CD4-positive, alpha-beta memory T cell (primary cell): ENCODE measurements around the gene TSC22D3. TPM values are rescaled to one million over a fixed set of nuclear protein-coding genes. Genes with fewer than 3 reads are reported as not detected.
"Not testable (repeated sequence)": the region's sequence is repeated elsewhere in the genome, so short reads cannot be mapped to it uniquely, and the experiment has no call there.

Source experiments
- CTCF ChIA-PET: fragments of 350-600 bp; sonication (Branson Sonifier 250); formaldehyde crosslinking; loops from one replicate; lab custom pipeline; 2021; ENCODE audit warnings: inconsistent platforms; ENCODE audit not compliant: partially characterized antibody; lab: Charles Lee
- POLR2A ChIA-PET: fragments of 350-600 bp; sonication (Branson Sonifier 250); formaldehyde crosslinking; loops from one replicate; lab custom pipeline; 2021; ENCODE audit not compliant: partially characterized antibody; lab: Charles Lee
- DNase-seq, 5 donors: peaks; one replicate each; pipeline versions ENCODE4 v3.0.0 to v3.0.0-alpha.2; 2020 to 2022; ENCODE audit warnings: mixed read lengths in 1 of 5
- H3K27ac ChIP-seq: one replicate; pipeline ENCODE4 v1.7.0; 2013; ENCODE audit warnings: low read depth, low read length
- H3K27me3 ChIP-seq: 2 replicates; pipeline ENCODE4 v1.7.0; 2013; ENCODE audit warnings: mild to moderate bottlenecking, low read length, moderate library complexity; ENCODE audit not compliant: insufficient read depth
- H3K36me3 ChIP-seq: 2 replicates; pipeline ENCODE4 v1.7.0; 2013; ENCODE audit warnings: mild to moderate bottlenecking, low read length, moderate library complexity; ENCODE audit not compliant: insufficient read depth
- H3K4me1 ChIP-seq: 2 replicates; pipeline ENCODE4 v1.7.0; 2013; ENCODE audit warnings: mild to moderate bottlenecking, low read length, moderate library complexity; ENCODE audit not compliant: insufficient read depth
- H3K4me3 ChIP-seq, 2 donors: one replicate each; pipeline ENCODE4 v1.7.0; 2013; ENCODE audit warnings: low read length in 2 of 2, mild to moderate bottlenecking in 1 of 2
- H3K9me3 ChIP-seq, 2 donors: one replicate each; pipeline ENCODE4 v1.7.0; 2013; ENCODE audit warnings: low read length in 2 of 2, control low read depth in 1 of 2; ENCODE audit not compliant: control insufficient read depth in 1 of 2
- H3K27ac Mint-ChIP-seq, 7 donors: one replicate each; pipeline ENCODE4 v1.8.0; 2020 to 2021; ENCODE audit warnings: mixed read lengths in 7 of 7, mild to moderate bottlenecking in 6 of 7, inconsistent platforms in 3 of 7, moderate library complexity in 3 of 7
- H3K27me3 Mint-ChIP-seq, 2 donors: one replicate each; pipeline ENCODE4 v1.8.0; 2020 to 2021; ENCODE audit warnings: mixed read lengths in 2 of 2
- H3K36me3 Mint-ChIP-seq, 2 donors: one replicate each; pipeline ENCODE4 v1.8.0; 2020 to 2021; ENCODE audit warnings: mixed read lengths in 2 of 2, inconsistent platforms in 1 of 2, mild to moderate bottlenecking in 1 of 2
- H3K4me1 Mint-ChIP-seq, 4 donors: one replicate each; pipeline ENCODE4 v1.8.0; 2020 to 2021; ENCODE audit warnings: mixed read lengths in 4 of 4, mild to moderate bottlenecking in 1 of 4
- H3K4me3 Mint-ChIP-seq, 8 donors: one replicate each; pipeline ENCODE4 v1.8.0; 2020 to 2021; ENCODE audit warnings: mixed read lengths in 8 of 8, mild to moderate bottlenecking in 7 of 8, moderate library complexity in 6 of 8, inconsistent platforms in 3 of 8
- H3K9me3 Mint-ChIP-seq, 8 donors: one replicate each; pipeline ENCODE4 v1.8.0; 2020 to 2021; ENCODE audit warnings: mixed read lengths in 8 of 8, mild to moderate bottlenecking in 5 of 8, inconsistent platforms in 3 of 8, moderate library complexity in 1 of 8
- intact Hi-C: fragments of 100-400 bp; cut with micrococcal nuclease; formaldehyde crosslinking; loops from one replicate; pipeline ENCODE4 v1.15.1; 2023
- polyA plus RNA-seq, 2 donors: library from polyadenylated mRNA; unstranded; fragments of 300-500 nt; fragmentation: Illumina TruSeq; gene quantifications; one replicate each; pipeline ENCODE4 v1.2.3, GENCODE V29; 2021
- total RNA-seq, 2 experiments: library from RNA; stranded (reverse); gene quantifications; one replicate each; pipeline ENCODE4 v1.2.3, GENCODE V29; 2021

TSC22D3 gene
- total and polyA plus RNA-seq, 4 experiments from 2014 or later, result 195 to 1,424 (median 481) TPM

DNA sequence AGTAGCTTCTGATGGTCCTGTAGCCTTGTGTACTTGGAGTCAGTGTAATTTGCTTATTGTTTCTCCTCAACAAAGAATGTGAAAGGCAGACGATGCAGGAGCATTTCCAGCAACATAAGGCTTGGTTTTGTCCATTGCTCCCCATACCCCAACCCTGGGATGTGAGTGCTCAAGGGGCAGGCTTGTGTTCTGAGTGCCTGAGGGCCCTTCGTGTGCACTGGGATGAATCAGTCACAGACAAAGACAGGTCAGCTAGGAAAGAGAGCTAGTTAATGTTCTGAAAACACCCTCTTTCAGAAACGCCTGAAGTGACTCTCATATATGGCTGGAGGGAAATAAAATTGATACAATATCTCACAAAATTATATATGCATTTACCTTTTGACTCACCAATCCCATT is 88.1 kb downstream of the TSC22D3 start:
- no peaks in the 10 kb centered on the region for H3K9me3 Mint-ChIP-seq
- Histone ChIP-seq H3K27ac (no peak overlapping the region), H3K4me3 (no peak overlapping the region), H3K27me3 (no peaks in the 10 kb centered on the region), H3K4me1 (peaks cover 39% of the 10 kb centered on the region), H3K36me3 (no peaks in the 10 kb centered on the region), H3K9me3 (no peaks in the 10 kb centered on the region)
- H3K4me1 Mint-ChIP-seq, result peaks cover 19 to 52% (median 36%) of the 10 kb centered on the region in 4 donors
- no peaks in the 10 kb centered on the region for H3K27me3 Mint-ChIP-seq
- intact Hi-C loops, result no loop called here
- H3K4me3 Mint-ChIP-seq, result no peak overlapping the region
- CTCF ChIA-PET, result interaction anchor here (1.1 to 2.1 kb wide), 2 partner anchors 15 to 24 kb away, joined by 3 to 6 read pairs; no protein-coding TSS in a partner anchor
- no peaks in the 10 kb centered on the region for H3K36me3 Mint-ChIP-seq
- no peak for DNase-seq
- peak overlapping the region in 1 of 7 donors; percentile 5 for H3K27ac Mint-ChIP-seq
- POLR2A ChIA-PET, result interaction anchor here (1.4 to 20.8 kb wide), 4 partner anchors 10 to 26 kb away, joined by 3 to 1740 read pairs (median 8); no protein-coding TSS in a partner anchor

DNA sequence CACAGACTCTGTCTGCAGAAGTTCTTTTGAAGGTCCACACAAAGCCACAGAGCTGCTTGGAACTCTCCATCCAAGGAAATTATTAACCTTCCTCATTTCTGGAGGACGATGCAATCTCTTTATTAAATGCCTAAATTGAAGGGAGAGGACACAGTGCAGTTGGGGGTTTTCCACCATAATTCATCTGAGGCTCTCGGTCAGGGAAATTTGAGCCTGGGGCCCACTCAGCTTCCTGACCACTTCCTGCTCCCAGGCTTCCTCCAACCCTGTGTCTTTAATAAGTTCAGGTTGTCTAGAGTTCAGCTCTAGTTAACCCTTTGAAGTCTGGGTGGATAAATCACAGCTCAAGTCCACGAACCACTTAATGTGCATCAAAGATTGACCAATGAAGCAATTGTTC is 88.8 kb downstream of the TSC22D3 start:
- peak overlapping the region in 2 of 7 donors; percentile 30 to 44 for H3K27ac Mint-ChIP-seq
- no peak for DNase-seq
- peaks cover 39% of the 10 kb centered on the region for H3K4me1 ChIP-seq
- no peaks in the 10 kb centered on the region for H3K27me3 Mint-ChIP-seq
- H3K9me3 ChIP-seq, result no peaks in the 10 kb centered on the region
- no peak overlapping the region for H3K4me3 Mint-ChIP-seq
- peaks cover 19 to 52% (median 36%) of the 10 kb centered on the region in 4 donors for H3K4me1 Mint-ChIP-seq
- ChIA-PET CTCF (interaction anchor here (1.0 to 2.1 kb wide), 4 partner anchors 14 to 28 kb away, joined by 3 to 6 read pairs (median 4); no protein-coding TSS in a partner anchor), POLR2A (interaction anchor here (1.2 to 20.8 kb wide), 4 partner anchors 10 to 61 kb away, joined by 3 to 1740 read pairs (median 8); no protein-coding TSS in a partner anchor)
- no peaks in the 10 kb centered on the region for H3K36me3 ChIP-seq
- H3K36me3 Mint-ChIP-seq, result no peaks in the 10 kb centered on the region
- H3K4me3 ChIP-seq, result no peak overlapping the region
- intact Hi-C loops, result no loop called here
- no peaks in the 10 kb centered on the region for H3K9me3 Mint-ChIP-seq
- H3K27me3 ChIP-seq, result no peaks in the 10 kb centered on the region
- H3K27ac ChIP-seq, result no peak overlapping the region

DNA sequence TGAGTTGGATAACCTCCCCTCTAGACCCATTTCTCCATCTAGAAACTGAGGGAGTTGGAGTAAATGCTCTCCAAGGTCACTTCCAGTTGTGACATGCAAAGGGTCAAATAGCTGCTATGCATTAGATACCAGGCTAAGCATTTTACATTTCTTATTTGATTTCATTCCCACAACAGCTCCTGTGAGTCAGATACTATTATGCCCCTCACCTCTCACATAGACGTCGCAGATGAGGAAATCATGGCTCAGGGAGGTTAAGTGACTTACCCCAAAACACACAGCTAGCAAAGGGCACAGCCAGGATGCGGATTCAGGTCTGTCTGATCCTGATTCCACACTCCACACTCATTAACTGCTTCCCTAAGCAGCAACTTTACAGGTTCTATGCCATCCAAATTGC is 89.6 kb downstream of the TSC22D3 start:
- no peaks in the 10 kb centered on the region for H3K27me3 Mint-ChIP-seq
- intact Hi-C loops, result no loop called here
- CTCF ChIA-PET, result interaction anchor here (1.0 to 2.1 kb wide), 3 partner anchors 13 to 29 kb away, joined by 3 to 6 read pairs (median 4); no protein-coding TSS in a partner anchor

DNA sequence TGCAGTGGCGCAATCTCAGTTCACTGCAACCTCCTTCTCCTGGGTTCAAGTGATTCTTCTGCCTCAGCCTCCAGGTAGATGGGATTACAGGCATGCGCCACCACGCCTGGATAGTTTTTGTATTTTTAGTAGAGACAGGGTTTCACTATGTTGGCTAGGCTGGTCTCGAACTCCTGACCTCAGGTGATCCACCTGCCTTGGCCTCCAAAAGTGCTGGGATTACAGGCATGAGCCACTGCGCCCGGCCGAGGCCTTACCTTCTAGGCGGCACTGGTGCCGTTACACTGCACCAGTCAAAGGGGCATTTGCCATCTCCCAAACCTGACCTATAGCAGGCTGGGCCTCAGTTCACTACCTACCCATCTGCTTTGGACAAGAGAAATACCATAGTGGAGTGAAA is 90.0 kb downstream of the TSC22D3 start:
- H3K27me3 ChIP-seq, intact Hi-C loops, H3K27me3 Mint-ChIP-seq, H3K36me3 Mint-ChIP-seq, DNase-seq, H3K9me3 Mint-ChIP-seq, H3K4me3 ChIP-seq, H3K9me3 ChIP-seq, H3K4me3 Mint-ChIP-seq, H3K36me3 ChIP-seq, H3K27ac ChIP-seq: not testable (repeated sequence)
- CTCF ChIA-PET, result interaction anchor here (1.0 to 2.1 kb wide), 4 partner anchors 10 to 29 kb away, joined by 3 to 6 read pairs (median 4); no protein-coding TSS in a partner anchor
- POLR2A ChIA-PET, result interaction anchor here (1.2 to 20.8 kb wide), 4 partner anchors 8 to 57 kb away, joined by 7 to 1740 read pairs (median 22); no protein-coding TSS in a partner anchor
- Mint-ChIP-seq H3K4me1 (peaks cover 24 to 58% (median 40%) of the 10 kb centered on the region in 4 donors), H3K27ac (peak overlapping the region in 4 of 7 donors; percentile 21 to 83 (median 37))
- peaks cover 39% of the 10 kb centered on the region for H3K4me1 ChIP-seq

More for the DNA sequence above, 89.6 kb downstream of the TSC22D3 start:
- POLR2A ChIA-PET, result interaction anchor here (1.2 to 20.8 kb wide), 4 partner anchors 9 to 62 kb away, joined by 3 to 1740 read pairs (median 8); no protein-coding TSS in a partner anchor
- no peaks in the 10 kb centered on the region for H3K9me3 ChIP-seq
- H3K4me3 ChIP-seq, result no peak overlapping the region
- Mint-ChIP-seq H3K36me3 (no peaks in the 10 kb centered on the region), H3K4me1 (peaks cover 20 to 53% (median 36%) of the 10 kb centered on the region in 4 donors), H3K27ac (peak overlapping the region in 5 of 7 donors; percentile 21 to 70 (median 44)), H3K9me3 (no peaks in the 10 kb centered on the region), H3K4me3 (no peak overlapping the region)
- peaks cover 39% of the 10 kb centered on the region for H3K4me1 ChIP-seq
- H3K36me3 ChIP-seq, result no peaks in the 10 kb centered on the region
- no peak overlapping the region for H3K27ac ChIP-seq
- no peaks in the 10 kb centered on the region for H3K27me3 ChIP-seq
- no peak for DNase-seq

DNA sequence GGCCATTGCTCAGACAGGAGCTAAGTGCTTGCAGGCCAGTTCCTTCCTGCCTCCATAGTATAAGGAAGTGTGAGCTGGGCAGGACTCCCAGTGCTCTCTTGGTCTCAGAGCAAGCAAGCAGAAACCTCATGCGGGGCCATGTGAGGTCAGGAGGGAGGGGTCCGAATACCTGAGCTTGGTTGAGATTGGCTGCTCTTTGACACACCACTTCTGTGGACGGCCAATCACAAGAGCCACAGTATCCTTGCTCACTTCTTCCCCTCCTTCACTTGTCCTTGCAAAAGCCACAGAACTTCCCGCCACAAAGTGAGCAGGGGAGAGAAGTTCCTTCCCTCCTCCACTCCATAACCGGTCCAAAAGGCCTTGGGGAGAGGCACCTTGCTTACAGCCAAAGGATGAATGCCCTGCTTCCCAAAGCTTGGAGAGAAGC is 90.6 kb downstream of the TSC22D3 start:
- Histone ChIP-seq H3K9me3 (no peaks in the 10 kb centered on the region), H3K36me3 (no peaks in the 10 kb centered on the region), H3K4me3 (no peak overlapping the region), H3K27me3 (no peaks in the 10 kb centered on the region), H3K4me1 (peaks cover 39% of the 10 kb centered on the region), H3K27ac (no peak overlapping the region)
- Mint-ChIP-seq H3K27me3 (no peaks in the 10 kb centered on the region), H3K4me1 (peaks cover 29 to 64% (median 45%) of the 10 kb centered on the region in 4 donors), H3K9me3 (no peaks in the 10 kb centered on the region), H3K4me3 (peak overlapping the region in 2 of 8 donors; percentile 6 to 31), H3K36me3 (no peaks in the 10 kb centered on the region), H3K27ac (peak overlapping the region in 5 of 7 donors; percentile 35 to 82 (median 63))
- intact Hi-C loops, result no loop called here
- DNase-seq, result no peak
- ChIA-PET POLR2A (interaction anchor here (1.2 to 20.8 kb wide), 5 partner anchors 8 to 360 kb away, joined by 3 to 1740 read pairs (median 8); partner anchors contain the start of gene VSIG1), CTCF (interaction anchor here (1.1 to 1.5 kb wide), 3 partner anchors 10 to 92 kb away, joined by 3 to 7 read pairs (median 3); partner anchors contain the start of gene NCBP2L)

DNA sequence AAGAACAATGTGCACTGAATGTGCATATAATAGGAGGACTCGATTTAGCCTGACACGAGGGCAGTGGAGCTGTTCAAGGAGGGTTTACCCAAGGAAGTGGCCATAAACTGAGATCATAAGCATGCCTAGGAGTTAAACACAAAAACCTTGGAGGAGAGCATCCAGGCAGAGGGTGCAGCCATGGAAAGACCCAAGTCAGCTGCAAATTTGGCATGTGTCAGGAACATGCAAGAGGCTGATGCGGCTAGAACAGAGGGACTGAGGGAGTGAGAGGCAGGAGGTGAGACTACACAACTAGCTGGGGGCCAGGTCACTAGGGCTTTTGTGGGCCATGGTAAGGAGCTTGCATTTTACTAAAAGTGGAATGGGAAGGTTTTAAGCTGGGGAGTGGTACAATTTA is 91.7 kb downstream of the TSC22D3 start:
- H3K4me3 Mint-ChIP-seq, result peak overlapping the region in 3 of 8 donors; percentile 11 to 41 (median 39)
- CTCF ChIA-PET, result interaction anchor here (1.3 to 1.5 kb wide), 2 partner anchors 11 to 93 kb away, joined by 3 to 7 read pairs; partner anchors contain the start of gene NCBP2L
- H3K36me3 ChIP-seq, result no peaks in the 10 kb centered on the region
- H3K36me3 Mint-ChIP-seq, result no peaks in the 10 kb centered on the region
- POLR2A ChIA-PET, result interaction anchor here (1.2 to 20.8 kb wide), 4 partner anchors 7 to 361 kb away, joined by 3 to 1740 read pairs (median 20); partner anchors contain the start of gene VSIG1
- H3K27me3 ChIP-seq, result no peaks in the 10 kb centered on the region
- H3K4me3 ChIP-seq, result no peak overlapping the region
- no peaks in the 10 kb centered on the region for H3K9me3 Mint-ChIP-seq
- no peak for DNase-seq
- peaks cover 49% of the 10 kb centered on the region for H3K4me1 ChIP-seq
- peaks cover 30 to 69% (median 51%) of the 10 kb centered on the region in 4 donors for H3K4me1 Mint-ChIP-seq
- H3K9me3 ChIP-seq, result no peaks in the 10 kb centered on the region
- no peak overlapping the region for H3K27ac ChIP-seq
- peak overlapping the region in 6 of 7 donors; percentile 35 to 85 (median 71) for H3K27ac Mint-ChIP-seq
- H3K27me3 Mint-ChIP-seq, result no peaks in the 10 kb centered on the region
- intact Hi-C loops, result no loop called here
